Hepatocyte (in vitro differentiated cells): ENCODE data around the gene MSX2.

Experiments used
- CTCF ChIP-seq: fragments of 200-600 bp; sonication (generic); IDR thresholded peaks from 2 replicates; pipeline ENCODE4 v1.5.1; 2016; ENCODE audit warnings: antibody characterized with exemption, mild to moderate bottlenecking; ENCODE audit not compliant: poor library complexity
- EZH2 ChIP-seq: fragments of 200-600 bp; sonication (generic); IDR thresholded peaks from 2 replicates; pipeline ENCODE4 v1.6.1; 2016; ENCODE audit warnings: antibody characterized with exemption, mild to moderate bottlenecking, borderline replicate concordance

- TF ChIP-seq CTCF (no peak), EZH2 (no peak)
These were observed 26.3 kb downstream of the MSX2 start for GRCh38 chr5:174750711-174751110.
